ENCODE results near the gene RNF208.

GRCh38 chr9:137241490-137242268 lies 19.6 kb upstream of the RNF208 start:
- TF ChIP-seq CTCF (IDR thresholded peaks at IDR 0.05) (no peak), POLR2A (IDR thresholded peaks at IDR 0.05) (peak; percentile 19), EP300 (IDR thresholded peaks at IDR 0.05; ENCODE audit: low read depth) (no peak)
